HT1080 (cell line): Measurements from ENCODE around the gene CFLAR. TPM values are rescaled to one million over a fixed set of nuclear protein-coding genes. Genes with fewer than 3 reads are reported as not detected.
A peak's percentile ranks its signal among the peaks of the same experiment; 100 is the strongest.
"Not testable (repeated sequence)": the region's sequence is repeated elsewhere in the genome, so short reads cannot be mapped to it uniquely, and the experiment has no call there.

ENCODE experiments used
- DNase-seq: peaks from one replicate; pipeline ENCODE4 v3.0.0-alpha.2; 2015; ENCODE audit warnings: low read depth
- total RNA-seq: library from RNA; depleted of rRNA; stranded (reverse); fragments of >200 nt; shearing (Covaris generic); gene quantifications from 2 replicates; pipeline ENCODE4 v1.2.3, GENCODE V29; 2014

The CFLAR gene
- total RNA-seq, 1 experiment from 2014 or later, result 10.5 TPM

DNA sequence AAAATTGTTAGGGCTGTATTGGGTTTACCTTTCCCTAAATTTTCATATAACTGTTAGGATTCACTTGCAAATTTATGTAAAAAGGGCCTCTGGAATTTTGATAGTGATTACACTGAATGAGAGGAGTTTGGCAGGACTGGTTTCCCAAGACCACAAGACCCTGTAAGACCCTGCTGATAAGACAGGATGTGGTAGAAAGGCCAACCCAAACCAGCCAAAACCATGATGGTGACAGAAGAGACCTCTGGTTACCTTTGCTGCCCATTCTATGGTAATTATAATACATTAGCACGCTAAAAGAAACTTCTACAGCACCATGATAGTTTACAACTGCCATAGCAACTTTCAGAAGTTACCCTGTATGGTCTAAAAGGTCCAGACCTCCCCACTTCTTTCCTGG lies 58.7 kb downstream of the CFLAR start:
- DNase-seq, result no peak

GRCh38 chr2:201176081-201176481 lies 60.1 kb downstream of the CFLAR start:
- DNase-seq, result no peak

DNA sequence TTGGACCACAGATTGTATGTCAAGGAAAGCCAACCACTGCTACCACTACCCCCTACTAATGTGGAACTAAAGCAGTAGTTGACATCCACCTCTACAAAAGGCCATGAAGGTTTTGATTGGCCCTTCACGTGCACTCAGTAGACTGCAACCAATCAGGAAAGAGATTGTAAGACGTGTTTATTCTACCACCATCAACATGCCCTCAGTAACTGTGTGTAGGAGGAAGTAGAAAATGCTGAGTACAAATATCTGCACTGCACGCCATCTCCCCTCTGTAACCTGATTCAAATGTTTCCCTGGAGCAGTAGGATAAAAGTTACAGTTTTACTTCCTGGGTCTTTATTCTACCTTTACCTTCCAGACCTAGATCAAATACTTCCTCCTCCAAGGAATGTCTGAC lies 64.0 kb downstream of the CFLAR start:
- no peak for DNase-seq

DNA sequence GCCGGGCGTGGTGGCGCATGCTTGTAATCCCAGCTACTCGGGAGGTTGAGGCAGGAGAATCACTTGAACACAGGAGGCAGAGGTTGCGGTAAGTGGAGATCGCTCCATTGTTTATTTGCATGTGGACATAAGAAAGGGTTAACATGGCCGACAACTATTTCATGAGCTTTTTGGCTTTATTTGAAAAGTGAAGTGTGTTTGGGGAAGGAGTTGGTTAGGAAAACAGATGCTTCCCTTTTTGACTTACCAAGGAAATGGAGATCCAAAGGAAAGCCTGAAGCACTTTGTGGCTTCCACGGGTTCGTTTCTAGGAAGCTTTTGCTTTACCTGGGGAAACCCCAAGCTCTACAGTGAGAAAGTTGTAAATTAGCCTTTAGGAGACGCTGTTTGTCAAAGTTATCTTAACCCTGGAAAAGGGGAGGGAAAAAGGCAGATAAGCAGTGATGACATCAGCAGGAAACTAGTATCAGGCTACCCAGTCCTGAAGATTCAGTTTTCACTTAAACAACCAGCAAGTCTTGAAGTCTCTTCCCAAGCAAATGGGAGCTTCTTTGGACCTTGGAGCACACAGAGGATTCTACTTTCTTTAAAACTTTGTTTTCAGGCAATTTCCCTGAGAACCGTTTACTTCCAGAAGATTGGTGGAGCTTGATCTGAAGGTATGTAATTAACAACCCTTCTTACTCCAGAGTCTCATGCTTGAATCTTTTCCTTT lies 66.8 kb downstream of the CFLAR start, which contains the start of gene CASP10:
Gene CASP10 (plus strand): TSS at position 492 of the 715 bp plus-strand sequence. CDS start 2,637 bp downstream, outside the sequence.
- peak; percentile 65 for DNase-seq

DNA sequence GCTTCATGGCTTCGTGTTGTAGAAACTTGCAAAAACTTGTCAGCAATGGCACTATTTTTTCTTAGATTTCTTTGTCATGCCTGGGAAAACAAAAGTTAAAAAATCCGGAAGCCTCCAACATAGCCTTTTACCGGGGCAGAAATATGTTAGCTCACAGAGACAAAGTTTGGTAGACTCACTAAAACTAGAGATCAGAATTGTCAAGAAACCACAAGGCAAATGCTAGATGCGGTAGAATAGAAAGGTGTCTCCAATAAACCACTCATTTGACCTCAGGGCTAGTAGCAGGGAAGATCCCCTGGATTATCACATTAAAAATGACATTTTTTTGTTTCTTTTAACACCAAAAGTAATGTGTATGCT lies 67.4 kb downstream of the CFLAR start:
- peak; percentile 15 for DNase-seq

DNA sequence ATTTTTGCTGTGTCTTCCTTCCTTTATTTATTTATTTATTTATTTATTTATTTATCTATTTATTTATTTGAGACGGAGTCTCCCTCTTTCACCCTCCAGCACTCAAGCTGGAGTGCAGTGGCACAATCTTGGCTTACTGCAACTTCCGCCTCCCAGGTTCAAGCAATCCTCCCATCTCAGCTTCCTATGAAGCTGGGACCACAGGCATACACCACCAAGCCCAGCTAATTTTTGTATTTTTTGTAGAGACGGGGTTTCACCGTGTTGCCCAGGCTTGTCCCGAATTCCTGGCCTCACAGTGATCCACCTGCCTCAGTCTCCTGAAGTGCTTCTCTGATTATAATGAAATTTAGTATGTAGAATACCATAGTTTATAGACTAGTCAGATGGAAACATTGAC lies 67.9 kb downstream of the CFLAR start:
- not testable (repeated sequence) for DNase-seq

DNA sequence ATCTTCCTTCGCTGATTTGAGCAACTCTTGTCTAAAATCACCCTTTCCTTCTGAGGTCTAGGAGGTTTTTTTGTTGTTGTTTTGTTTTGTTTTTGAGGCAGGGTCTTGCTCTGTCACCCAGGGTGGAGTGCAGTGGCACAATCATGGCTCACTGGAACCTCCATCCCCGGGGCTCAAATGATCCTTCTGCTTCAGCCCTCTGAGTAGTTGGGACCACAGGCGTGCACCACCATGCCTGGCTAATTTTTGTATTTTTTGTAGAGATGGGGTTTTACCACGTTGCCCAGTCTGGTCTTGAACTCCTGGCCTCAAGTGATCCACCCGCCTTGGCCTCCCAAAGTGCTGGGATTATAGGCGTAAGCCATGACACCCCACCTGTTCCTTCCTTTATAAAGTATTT lies 68.3 kb downstream of the CFLAR start:
- not testable (repeated sequence) for DNase-seq

- no peak for DNase-seq
These were observed 69.9 kb downstream of the CFLAR start for GRCh38 chr2:201185863-201186262.

DNA sequence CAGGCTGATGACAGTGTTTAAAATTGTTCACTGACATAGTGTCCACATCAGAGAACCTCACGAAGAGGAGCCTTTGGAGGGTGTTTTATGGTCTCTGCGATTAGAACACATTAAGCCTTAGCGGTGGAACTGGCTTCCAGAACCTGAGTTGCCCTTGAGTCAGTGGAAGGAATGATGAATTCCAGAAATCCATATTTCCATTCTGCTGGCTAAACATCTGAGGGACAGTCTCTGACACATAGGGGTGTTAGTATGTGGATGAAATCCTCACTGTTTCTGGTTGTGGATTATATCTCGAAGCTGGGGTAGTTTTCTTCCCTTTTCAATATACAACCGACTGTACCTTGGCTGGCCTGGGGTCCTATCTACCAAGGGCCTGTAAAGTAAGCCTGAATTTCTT lies 71.0 kb downstream of the CFLAR start:
- no peak for DNase-seq

DNA sequence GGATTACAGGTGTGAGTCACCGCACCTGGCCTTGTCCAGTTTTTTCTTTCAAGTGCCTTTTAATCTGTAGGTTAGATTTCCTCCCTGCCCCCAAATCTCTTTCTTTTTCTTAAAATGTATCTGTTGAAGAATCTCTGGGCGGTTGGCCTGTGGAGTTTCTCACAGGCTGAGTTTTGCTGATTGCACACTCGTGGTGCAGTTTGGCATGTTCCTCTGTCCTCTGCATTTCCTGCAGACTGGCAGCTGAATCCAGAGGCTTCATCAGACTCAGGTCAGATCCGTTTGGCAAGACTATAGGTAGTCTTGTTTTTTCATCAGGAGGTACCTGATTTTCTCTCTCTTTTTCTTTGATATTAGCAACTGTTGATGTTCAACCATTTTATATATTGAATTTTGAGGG lies 72.5 kb downstream of the CFLAR start:
- DNase-seq, result no peak

DNA sequence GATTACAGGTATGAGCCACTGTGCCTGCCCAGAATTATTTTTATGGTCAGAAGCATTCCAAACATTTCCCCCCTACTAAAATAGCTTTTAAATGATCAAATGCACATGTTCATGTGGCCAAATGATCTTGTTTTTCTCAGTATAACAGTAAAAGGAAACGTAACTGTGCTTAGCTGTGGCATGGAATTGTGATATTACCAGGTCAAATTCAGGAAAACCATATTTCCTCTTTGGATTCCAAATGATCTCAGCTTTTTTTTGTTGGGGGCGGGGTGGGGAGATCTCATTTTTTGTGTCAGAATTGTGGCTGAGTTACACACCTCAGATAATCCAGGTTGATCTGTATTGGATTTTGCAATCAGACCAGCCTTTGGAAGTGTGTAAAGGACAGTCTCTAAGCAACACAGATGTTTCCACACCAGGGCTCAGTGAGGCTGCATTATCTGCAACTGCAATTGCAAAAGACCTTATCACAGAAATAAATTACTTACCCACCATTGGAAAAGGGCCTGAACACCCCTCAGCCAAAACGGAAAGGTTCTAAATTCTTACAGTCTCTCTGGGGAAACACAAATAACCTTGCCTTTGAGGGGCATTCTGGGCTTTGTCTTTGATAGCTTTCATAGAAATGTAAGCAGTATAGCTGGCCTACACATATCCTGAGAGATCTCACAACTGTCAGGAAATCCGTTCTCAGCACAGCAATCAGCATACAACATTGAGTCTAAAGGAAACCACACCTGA lies 75.3 kb downstream of the CFLAR start:
- DNase-seq, result no peak

DNA sequence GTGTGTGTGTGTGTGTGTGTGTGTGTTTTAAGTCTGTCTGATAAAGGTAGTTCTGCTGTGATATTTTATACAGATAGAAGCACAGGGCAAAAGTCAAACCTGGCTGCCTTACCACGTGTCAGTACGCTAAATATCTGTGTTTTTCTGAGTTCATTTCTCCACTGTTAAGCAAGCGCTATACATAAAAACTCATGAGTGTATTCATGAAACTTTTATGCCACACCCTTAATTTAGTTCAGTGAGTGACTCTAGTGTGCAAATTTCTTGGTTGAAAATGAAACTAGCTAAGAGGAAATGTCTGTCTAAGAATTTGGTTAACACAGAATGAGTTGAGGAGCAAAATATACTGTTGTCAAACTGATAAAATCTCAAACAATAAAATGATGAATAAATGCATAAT lies 78.1 kb downstream of the CFLAR start:
- no peak for DNase-seq

- no peak for DNase-seq
These were observed 79.4 kb downstream of the CFLAR start for GRCh38 chr2:201195331-201195730.

DNA sequence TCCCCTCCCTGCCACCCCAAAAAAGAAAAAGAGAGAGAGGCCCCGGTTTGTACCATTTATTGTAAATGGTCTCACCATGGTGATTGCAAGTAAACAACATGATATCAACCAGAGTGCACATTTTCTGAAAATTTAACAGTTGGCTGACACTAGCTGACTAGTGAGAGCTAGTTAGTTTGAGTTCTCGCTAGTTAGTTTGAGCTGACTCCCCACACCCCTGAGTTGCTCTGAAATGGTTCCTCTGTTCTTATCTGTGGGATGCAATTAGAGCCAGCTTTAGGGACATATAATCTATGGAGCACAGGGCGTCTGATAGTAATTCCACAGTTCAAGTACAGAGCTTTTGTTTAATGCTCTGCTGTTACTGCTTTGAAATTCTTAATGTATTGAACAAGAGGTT lies 80.0 kb downstream of the CFLAR start:
- no peak for DNase-seq

DNA sequence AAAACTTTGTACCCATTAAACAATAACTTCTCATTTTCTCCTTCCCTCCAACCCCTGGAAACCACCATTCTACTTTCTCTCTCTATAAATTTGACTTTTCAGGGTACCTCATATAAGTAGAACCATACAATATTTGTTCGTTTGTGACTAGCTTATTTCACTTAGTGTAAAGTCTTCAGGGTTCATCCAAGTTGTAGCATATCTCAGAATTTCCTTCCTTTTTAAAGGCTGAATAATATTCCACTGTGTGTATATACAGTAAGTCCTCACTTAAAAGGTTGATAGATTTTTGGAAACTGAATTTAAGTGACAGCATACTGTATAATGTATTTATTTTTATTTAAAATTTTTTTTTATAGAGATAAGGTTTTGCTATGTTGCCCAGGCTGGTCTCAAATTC lies 80.8 kb downstream of the CFLAR start:
- DNase-seq, result no peak

DNA sequence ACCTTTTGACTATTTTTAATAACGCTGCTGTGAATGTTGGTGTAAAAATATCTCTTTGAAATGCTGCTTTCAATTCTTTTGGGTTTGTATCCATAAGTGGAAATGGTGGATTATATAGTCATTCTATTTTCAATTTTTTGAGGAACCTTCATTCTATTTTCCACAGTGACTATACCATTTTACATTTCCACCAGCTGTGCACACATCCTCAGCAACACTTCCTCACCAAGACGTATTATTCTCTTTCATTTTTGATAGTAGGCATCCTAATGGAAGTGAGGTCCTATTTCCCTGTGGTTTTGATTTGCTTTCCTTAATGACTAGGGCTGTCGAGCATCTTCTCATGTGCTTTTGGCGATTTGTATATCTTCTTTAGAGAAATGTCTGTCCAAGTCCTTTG lies 81.8 kb downstream of the CFLAR start:
- no peak for DNase-seq

- no peak for DNase-seq
These were observed 83.9 kb downstream of the CFLAR start for GRCh38 chr2:201199847-201200246.

DNA sequence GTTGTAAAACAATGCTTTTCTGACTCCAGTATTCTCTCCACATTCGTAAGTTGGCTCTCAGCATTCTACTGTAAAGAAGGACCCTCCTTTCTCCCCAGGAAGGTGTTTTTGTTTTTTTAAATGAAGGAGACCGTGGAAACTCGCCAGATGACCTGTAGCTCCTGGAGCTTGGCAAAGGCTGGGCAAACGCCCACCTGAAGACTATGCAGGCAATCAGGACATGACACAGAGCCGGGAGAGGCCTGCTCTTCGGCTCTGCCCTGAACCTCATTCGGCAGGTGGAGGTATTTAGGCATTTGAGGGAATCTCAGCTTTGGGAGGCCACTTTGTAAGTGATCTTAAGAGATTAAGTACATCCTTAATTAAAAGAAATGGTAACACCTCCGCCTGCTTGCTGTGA lies 84.4 kb downstream of the CFLAR start:
- no peak for DNase-seq

DNA sequence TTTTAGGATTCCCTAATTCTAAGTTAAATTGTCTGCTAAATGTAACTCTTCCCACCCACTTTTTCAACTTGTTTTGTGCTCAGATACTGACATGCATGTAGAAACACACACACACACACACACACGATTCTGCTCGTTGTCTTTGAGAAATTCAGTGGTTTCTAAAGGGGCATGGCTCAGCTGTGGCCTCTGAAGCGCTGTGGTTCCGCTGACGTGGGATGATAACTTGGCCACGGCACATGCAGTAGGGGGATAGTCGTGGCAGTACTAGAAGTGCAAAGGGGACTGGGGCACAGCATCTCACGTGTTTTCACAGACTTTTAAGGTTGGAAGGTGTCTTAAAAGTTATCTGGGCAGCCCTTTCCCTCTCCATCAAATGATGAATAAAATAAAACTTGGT lies 85.4 kb downstream of the CFLAR start:
- DNase-seq, result no peak

DNA sequence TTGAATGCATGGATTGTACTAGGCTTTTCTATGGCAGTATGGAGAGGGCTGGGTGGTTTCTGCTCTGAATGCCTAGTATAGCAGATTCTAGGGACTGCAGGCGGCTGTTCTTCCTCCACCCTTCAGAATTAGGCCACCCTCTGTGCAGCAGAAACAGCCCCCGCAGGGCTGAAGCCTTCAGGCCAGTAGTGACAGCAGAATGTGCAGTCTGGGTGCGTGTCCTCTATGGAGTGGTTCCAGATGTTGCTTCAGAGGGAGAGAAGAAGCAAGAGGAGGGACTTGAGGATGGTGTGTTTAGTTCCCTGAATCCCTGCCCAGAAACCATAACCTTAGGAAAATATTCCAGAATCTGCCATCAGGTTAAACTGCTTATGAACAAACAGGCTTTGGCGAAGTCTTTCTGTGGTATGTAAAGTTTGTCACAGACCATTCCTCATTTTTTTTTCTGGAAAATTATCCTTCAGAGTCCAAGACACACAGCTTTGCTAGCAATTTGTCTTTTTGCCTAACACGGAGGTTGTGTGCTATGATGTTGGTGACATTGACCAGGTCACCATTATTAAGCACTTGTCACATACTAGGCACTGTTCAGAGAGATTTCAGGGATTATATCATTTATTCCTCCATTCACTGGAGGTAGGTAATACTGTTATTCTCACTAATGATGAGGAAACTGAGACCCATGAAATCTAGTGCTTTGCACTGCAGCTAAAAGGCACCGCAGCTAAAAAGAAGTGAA lies 88.1 kb downstream of the CFLAR start:
- DNase-seq, result no peak

GRCh38 chr2:201204655-201205514 lies 88.9 kb downstream of the CFLAR start:
- DNase-seq, result no peak

DNA sequence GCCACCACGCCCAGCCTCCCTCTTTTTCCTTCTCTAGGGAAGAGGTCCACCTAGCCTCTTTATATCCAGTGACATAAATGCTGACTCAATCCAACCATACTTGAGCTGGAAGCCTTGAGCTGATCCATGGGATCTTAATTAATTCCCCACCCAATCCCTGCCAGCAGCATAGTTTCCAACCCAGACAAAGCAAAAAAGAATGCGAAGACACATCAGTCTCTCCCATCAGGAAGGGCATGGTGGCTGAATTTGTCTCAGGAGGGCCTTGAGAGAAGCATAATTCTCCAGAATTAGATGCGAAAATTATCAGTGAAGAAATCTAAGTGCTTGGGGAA lies 89.5 kb downstream of the CFLAR start:
- no peak for DNase-seq
